SK-N-SH (cell line): ENCODE results near the gene PACSIN1. TPM values are rescaled to one million over a fixed set of nuclear protein-coding genes. Genes with fewer than 3 reads are reported as not detected.

Experiments
- CTCF ChIA-PET: fragments of 300-600, 350-600 bp; formaldehyde crosslinking; extraction: SDS; loops from one replicate; lab custom pipeline; 2021; lab: Yijun Ruan, JAX
- POLR2A ChIA-PET: fragments of 350-600 bp; sonication (Branson Sonifier 250); formaldehyde crosslinking; extraction: SDS; loops from one replicate; lab custom pipeline; 2020; ENCODE audit warnings: antibody characterized with exemption, inconsistent platforms; lab: Yijun Ruan, JAX
- DNase-seq: peaks from one replicate; pipeline ENCODE4 v3.0.0; 2012
- H2AFZ ChIP-seq: fragments of 200-600 bp; sonication (generic); 2 replicates; pipeline ENCODE4 v1.8.1; 2016; ENCODE audit warnings: antibody characterized with exemption, mild to moderate bottlenecking, low read depth
- H3F3A ChIP-seq: fragments of 200-600 bp; sonication (generic); replicated peaks from 2 replicates; pipeline ENCODE3; 2016; ENCODE audit warnings: antibody characterized with exemption, mild to moderate bottlenecking; ENCODE audit not compliant: insufficient read depth
- H3K27ac ChIP-seq, 2 experiments: fragments of 200-500 bp in 1 of 2; fragments of 200-600 bp in 1 of 2; sonication (Bioruptor generic) in 1 of 2; sonication (generic), shearing (Covaris generic) in 1 of 2; 2 replicates each; pipeline versions ENCODE4 v1.5.1 to v1.6.1; 2014 to 2016; ENCODE audit warnings: low read depth in 2 of 2, inconsistent platforms in 1 of 2, low read length in 1 of 2, mild to moderate bottlenecking in 1 of 2, mixed read lengths in 1 of 2
- H3K27me3 ChIP-seq: fragments of 200-600 bp; sonication (generic), shearing (Covaris generic); 2 replicates; pipeline ENCODE4 v1.6.1; 2016; ENCODE audit warnings: mixed run types; ENCODE audit not compliant: insufficient read depth
- H3K36me3 ChIP-seq, 2 experiments: fragments of 200-500 bp in 1 of 2; fragments of 200-600 bp in 1 of 2; sonication (Bioruptor generic) in 1 of 2; sonication (generic) in 1 of 2; replicated peaks in 1 of 2; 2 replicates each; pipeline versions ENCODE3 to v1.5.1; 2014 to 2016; ENCODE audit warnings: low read length in 1 of 2, mild to moderate bottlenecking in 1 of 2; ENCODE audit not compliant: insufficient read depth in 2 of 2, control insufficient read depth in 1 of 2
- H3K4me1 ChIP-seq, 2 experiments: fragments of 200-500 bp in 1 of 2; fragments of 200-600 bp in 1 of 2; sonication (Bioruptor generic) in 1 of 2; sonication (generic), shearing (Covaris generic) in 1 of 2; 2 replicates each; pipeline versions ENCODE4 v1.5.1 to v1.6.1; 2014 to 2016; ENCODE audit warnings: low read depth in 1 of 2, low read length in 1 of 2, mixed run types in 1 of 2; ENCODE audit not compliant: insufficient read depth in 2 of 2, control insufficient read depth in 1 of 2
- H3K4me2 ChIP-seq: fragments of 200-600 bp; sonication (generic), shearing (Covaris generic); 2 replicates; pipeline ENCODE4 v1.6.1; 2017; ENCODE audit warnings: mixed run types
- H3K4me3 ChIP-seq, 2 experiments: fragments of 200-500 bp in 1 of 2; fragments of 200-600 bp in 1 of 2; sonication (Bioruptor generic) in 1 of 2; sonication (generic), shearing (Covaris generic) in 1 of 2; 2 replicates each; pipeline versions ENCODE4 v1.5.1 to v1.8.1; 2014 to 2016; ENCODE audit warnings: low read depth in 2 of 2, inconsistent platforms in 1 of 2, low read length in 1 of 2, mild to moderate bottlenecking in 1 of 2, mixed read lengths in 1 of 2, moderate library complexity in 1 of 2
- H3K79me2 ChIP-seq: fragments of 200-600 bp; sonication (generic); 2 replicates; pipeline ENCODE4 v1.8.1; 2017; ENCODE audit warnings: mild to moderate bottlenecking; ENCODE audit not compliant: insufficient read depth
- H3K9ac ChIP-seq: fragments of 200-600 bp; sonication (generic); 2 replicates; pipeline ENCODE4 v1.6.1; 2017; ENCODE audit warnings: mixed run types
- H3K9me2 ChIP-seq: fragments of 200-600 bp; sonication (generic); 2 replicates; pipeline ENCODE4 v1.6.1; 2017; ENCODE audit warnings: mixed run types
- H3K9me3 ChIP-seq: fragments of 200-600 bp; sonication (generic); 2 replicates; pipeline ENCODE4 v1.6.1; 2017; ENCODE audit warnings: mixed run types, mild to moderate bottlenecking, moderate library complexity
- H4K20me1 ChIP-seq: fragments of 200-600 bp; sonication (generic); 2 replicates; pipeline ENCODE4 v1.6.1; 2017; ENCODE audit warnings: mild to moderate bottlenecking, mixed run types; ENCODE audit not compliant: insufficient read depth
- GABPA ChIP-seq: IDR thresholded peaks from 2 replicates; pipeline ENCODE4 v1.4.0; 2012; ENCODE audit warnings: low read depth, mild to moderate bottlenecking
- NRF1 ChIP-seq: IDR thresholded peaks from 2 replicates; pipeline ENCODE4 v1.6.1; 2012; ENCODE audit warnings: low read depth, mild to moderate bottlenecking, low read length
- RCOR1 ChIP-seq: fragments of 150-350 bp; IDR thresholded peaks from 2 replicates; pipeline ENCODE4 v1.6.1; 2017; ENCODE audit warnings: antibody characterized with exemption, low read length
- RFX5 ChIP-seq: IDR thresholded peaks from 2 replicates; pipeline ENCODE4 v1.6.1; 2012; ENCODE audit warnings: mild to moderate bottlenecking, improper control_type of control experiment, low read length
- RXRA ChIP-seq: IDR thresholded peaks from 2 replicates; pipeline ENCODE4 v1.4.0; 2012; ENCODE audit warnings: low read depth, mild to moderate bottlenecking, borderline replicate concordance
- SMC3 ChIP-seq: IDR thresholded peaks from 2 replicates; pipeline ENCODE4 v1.6.1; 2012; ENCODE audit warnings: low read depth, low read length, improper control_type of control experiment
- TCF12 ChIP-seq: IDR thresholded peaks from 2 replicates; pipeline ENCODE4 v1.4.0; 2012
- YY1 ChIP-seq: IDR thresholded peaks from 2 replicates; pipeline ENCODE4 v1.4.0; 2012; ENCODE audit warnings: low read depth, mild to moderate bottlenecking
- WGBS: methylation state at CpG from one replicate; pipeline ENCODE4 v1.1.6; 2017; ENCODE audit warnings: low lambda C conversion rate; 5-methylcytosine and 5-hydroxymethylcytosine counted together
- polyA plus RNA-seq, 3 experiments: library from polyadenylated mRNA; depleted of rRNA; stranded (reverse); fragments of >200 nt; gene quantifications; 2 replicates each; pipeline ENCODE4 v1.2.3, GENCODE V29; 2012
- TF ChIP-seq, protein P1 (sequence below): fragments of 200-600 bp; sonication (generic); IDR thresholded peaks from 2 replicates; pipeline ENCODE4 v1.6.1; 2017; ENCODE audit warnings: antibody characterized with exemption, mild to moderate bottlenecking, moderate library complexity
- TF ChIP-seq, protein P2 (sequence below): fragments of 150-350 bp; IDR thresholded peaks from 2 replicates; pipeline ENCODE4 v1.6.1; 2017; ENCODE audit warnings: antibody characterized with exemption, low read length, low read depth, borderline replicate concordance

Gene PACSIN1
- polyA plus RNA-seq, 1 of the 3 experiments (the other 2 are of a cell fraction): 0.05 TPM

DNA sequence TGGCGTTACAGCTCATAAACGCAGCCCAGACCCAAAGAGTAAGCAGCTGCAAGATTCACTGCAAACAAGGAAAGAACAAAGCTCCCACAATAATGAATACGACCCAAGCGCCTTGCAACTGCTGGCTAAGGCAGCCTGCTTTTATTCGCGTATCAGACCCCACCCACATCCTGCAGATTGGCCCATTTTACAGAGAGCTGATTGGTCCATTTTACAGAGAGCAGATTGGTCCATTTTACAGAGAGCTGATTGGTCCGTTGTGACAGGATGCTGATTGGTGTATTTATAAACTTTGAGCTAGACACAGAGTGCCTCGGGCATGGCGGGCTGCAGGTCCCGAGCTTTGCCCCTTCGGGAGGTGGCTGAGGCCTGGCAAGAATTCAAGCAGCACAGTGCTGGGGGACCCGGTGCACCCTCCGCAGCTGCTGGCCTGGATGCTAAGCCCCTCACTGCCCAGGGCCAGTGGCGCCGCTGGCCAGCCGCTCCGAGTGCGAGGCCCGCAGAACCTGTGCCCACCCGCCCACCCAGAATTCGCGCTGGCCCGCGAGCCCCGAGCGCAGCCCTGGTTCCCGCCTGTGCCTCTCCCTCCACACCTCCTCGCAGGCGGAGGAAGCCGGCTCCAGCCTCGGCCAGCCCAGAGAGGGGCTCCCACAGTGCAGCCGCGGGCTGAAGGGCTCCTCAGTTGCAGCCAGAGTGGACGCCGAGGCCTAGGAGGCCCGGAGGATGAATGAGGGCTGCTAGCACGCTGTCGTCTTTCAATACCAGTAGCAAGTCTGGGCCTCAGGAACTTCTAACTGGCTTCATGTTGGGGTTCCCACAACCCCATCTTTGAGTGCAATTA lies 28.9 kb upstream of the PACSIN1 start:
- no peaks in the 10 kb centered on the region for H3K9me2 ChIP-seq
- H2AFZ ChIP-seq: no peak overlapping the region
- H4K20me1 ChIP-seq: no peaks in the 10 kb centered on the region
- WGBS: 74% methylated on average over 17 of the region's 38 CpGs
- no peak overlapping the region for H3K9ac ChIP-seq
- H3K27me3 ChIP-seq: no peaks in the 10 kb centered on the region
- H3K36me3 ChIP-seq: no peaks in the 10 kb centered on the region
- POLR2A ChIA-PET: interaction anchor here (1.3 kb wide), 1 partner anchor 11 kb away, joined by 7 read pairs; the partner anchor contains the start of gene RPS10
- H3K4me2 ChIP-seq: no peak overlapping the region
- H3K9me3 ChIP-seq: no peaks in the 10 kb centered on the region
- no peaks in the 10 kb centered on the region for H3F3A ChIP-seq
- TF ChIP-seq NRF1 (no peak), RCOR1 (no peak)
- TF ChIP-seq, protein P1, sequence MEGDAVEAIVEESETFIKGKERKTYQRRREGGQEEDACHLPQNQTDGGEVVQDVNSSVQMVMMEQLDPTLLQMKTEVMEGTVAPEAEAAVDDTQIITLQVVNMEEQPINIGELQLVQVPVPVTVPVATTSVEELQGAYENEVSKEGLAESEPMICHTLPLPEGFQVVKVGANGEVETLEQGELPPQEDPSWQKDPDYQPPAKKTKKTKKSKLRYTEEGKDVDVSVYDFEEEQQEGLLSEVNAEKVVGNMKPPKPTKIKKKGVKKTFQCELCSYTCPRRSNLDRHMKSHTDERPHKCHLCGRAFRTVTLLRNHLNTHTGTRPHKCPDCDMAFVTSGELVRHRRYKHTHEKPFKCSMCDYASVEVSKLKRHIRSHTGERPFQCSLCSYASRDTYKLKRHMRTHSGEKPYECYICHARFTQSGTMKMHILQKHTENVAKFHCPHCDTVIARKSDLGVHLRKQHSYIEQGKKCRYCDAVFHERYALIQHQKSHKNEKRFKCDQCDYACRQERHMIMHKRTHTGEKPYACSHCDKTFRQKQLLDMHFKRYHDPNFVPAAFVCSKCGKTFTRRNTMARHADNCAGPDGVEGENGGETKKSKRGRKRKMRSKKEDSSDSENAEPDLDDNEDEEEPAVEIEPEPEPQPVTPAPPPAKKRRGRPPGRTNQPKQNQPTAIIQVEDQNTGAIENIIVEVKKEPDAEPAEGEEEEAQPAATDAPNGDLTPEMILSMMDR: no peak
- TF ChIP-seq, all 33 proteins: peak for 0
- Histone ChIP-seq H3K27ac (no peak overlapping the region), H3K4me1 (no peaks in the 10 kb centered on the region), H3K4me3 (no peak overlapping the region), H3K79me2 (no peaks in the 10 kb centered on the region)
- CTCF ChIA-PET: interaction anchor here (0.7 to 1.5 kb wide), 6 partner anchors 22 to 241 kb away, joined by 3 to 5 read pairs (median 3); no protein-coding TSS in a partner anchor
- DNase-seq: no peak

DNA sequence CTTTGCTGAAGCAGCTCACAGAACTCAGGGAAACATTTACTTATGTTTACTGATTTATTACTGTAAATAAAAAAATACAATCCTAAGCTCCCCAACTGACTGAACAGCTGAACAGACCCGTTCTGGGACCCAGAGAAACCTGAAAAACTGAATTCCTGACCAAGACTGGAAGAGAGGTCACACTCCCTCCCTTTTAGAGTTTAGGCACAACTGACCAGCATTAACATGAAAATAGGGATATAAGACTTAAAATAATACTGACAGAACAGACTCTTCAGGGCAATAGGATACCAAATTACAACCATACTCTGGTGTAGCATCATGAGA lies 28.3 kb upstream of the PACSIN1 start:
- H3K4me1 ChIP-seq: no peaks in the 10 kb centered on the region
- no peak overlapping the region for H3K4me3 ChIP-seq
- H2AFZ ChIP-seq: no peak overlapping the region
- H3F3A ChIP-seq: no peaks in the 10 kb centered on the region
- H3K9me3 ChIP-seq: no peaks in the 10 kb centered on the region
- no peak for DNase-seq
- H3K9ac ChIP-seq: no peak overlapping the region
- no peaks in the 10 kb centered on the region for H3K27me3 ChIP-seq
- TF ChIP-seq RXRA: no peak
- TF ChIP-seq RCOR1: no peak
- TF ChIP-seq TCF12: no peak
- TF ChIP-seq GABPA: no peak
- TF ChIP-seq RFX5: no peak
- TF ChIP-seq YY1: no peak
- POLR2A ChIA-PET: no interaction called here
- CTCF ChIA-PET: interaction anchor here (1.2 to 1.5 kb wide), 2 partner anchors 22 to 23 kb away, joined by 3 to 5 read pairs; no protein-coding TSS in a partner anchor
- 28% methylated on average over 1 of the region's 1 CpG for WGBS
- H4K20me1 ChIP-seq: no peaks in the 10 kb centered on the region
- no peaks in the 10 kb centered on the region for H3K36me3 ChIP-seq
- H3K9me2 ChIP-seq: no peaks in the 10 kb centered on the region
- no peaks in the 10 kb centered on the region for H3K79me2 ChIP-seq
- H3K27ac ChIP-seq: no peak overlapping the region
- H3K4me2 ChIP-seq: no peak overlapping the region

DNA sequence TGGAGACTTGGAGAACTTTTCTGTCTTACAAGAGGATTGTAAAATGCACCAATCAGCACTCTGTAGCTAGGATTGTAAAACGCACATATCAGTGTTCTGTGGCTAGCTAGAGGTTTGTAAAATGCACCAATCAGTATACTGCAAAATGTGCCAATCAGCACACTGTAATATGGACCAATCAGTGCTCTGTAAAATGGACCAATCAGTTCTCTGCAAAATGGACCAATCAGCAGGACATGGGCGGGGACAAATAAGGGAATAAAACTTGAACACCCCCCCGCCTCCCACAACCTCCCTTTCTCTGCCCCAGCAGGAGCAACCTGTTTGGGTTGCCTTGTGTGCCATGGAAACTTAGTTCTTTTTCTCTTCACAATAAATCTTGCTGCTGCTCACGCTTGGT lies 27.2 kb upstream of the PACSIN1 start:
- H3K4me2 ChIP-seq: no peak overlapping the region
- no peaks in the 10 kb centered on the region for H3K4me1 ChIP-seq

More for the DNA sequence above, 27.2 kb upstream of the PACSIN1 start:
- no peak for DNase-seq
- 84% methylated on average over 2 of the region's 4 CpGs for WGBS
- H3K9me2 ChIP-seq: no peaks in the 10 kb centered on the region
- TF ChIP-seq, protein P2, sequence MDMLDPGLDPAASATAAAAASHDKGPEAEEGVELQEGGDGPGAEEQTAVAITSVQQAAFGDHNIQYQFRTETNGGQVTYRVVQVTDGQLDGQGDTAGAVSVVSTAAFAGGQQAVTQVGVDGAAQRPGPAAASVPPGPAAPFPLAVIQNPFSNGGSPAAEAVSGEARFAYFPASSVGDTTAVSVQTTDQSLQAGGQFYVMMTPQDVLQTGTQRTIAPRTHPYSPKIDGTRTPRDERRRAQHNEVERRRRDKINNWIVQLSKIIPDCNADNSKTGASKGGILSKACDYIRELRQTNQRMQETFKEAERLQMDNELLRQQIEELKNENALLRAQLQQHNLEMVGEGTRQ: no peak
- no peak for TF ChIP-seq RFX5
- TF ChIP-seq SMC3: no peak
- TF ChIP-seq, all 33 proteins: peak for 0
- no peaks in the 10 kb centered on the region for H3K79me2 ChIP-seq
- H3K4me3 ChIP-seq: no peak overlapping the region
- H3F3A ChIP-seq: no peaks in the 10 kb centered on the region
- no peak overlapping the region for H3K9ac ChIP-seq
- H2AFZ ChIP-seq: no peak overlapping the region
- ChIA-PET CTCF (interaction anchor here (0.6 to 1.2 kb wide), 3 partner anchors 9 to 144 kb away, joined by 3 read pairs; no protein-coding TSS in a partner anchor), POLR2A (no interaction called here)
- H3K27me3 ChIP-seq: no peaks in the 10 kb centered on the region
- H3K9me3 ChIP-seq: no peaks in the 10 kb centered on the region
- H3K27ac ChIP-seq: no peak overlapping the region
- no peaks in the 10 kb centered on the region for H3K36me3 ChIP-seq
- H4K20me1 ChIP-seq: no peaks in the 10 kb centered on the region
